ENCODE measurements around the gene RNF149. TPM values are rescaled to one million over a fixed set of nuclear protein-coding genes. Genes with fewer than 3 reads are reported as not detected.

Gene RNF149
- total RNA-seq, 1 donor from 2014 or later = 43.3 TPM

GRCh38 chr2:101299604-101300003 is 8.9 kb downstream of the RNF149 start:
- no peaks in the 10 kb centered on the region for H3K9me3 ChIP-seq (ENCODE audit: control insufficient read depth in 3 of 3, low read length in 3 of 3)
- no peak overlapping the region for H3K27ac ChIP-seq (ENCODE audit: low read depth, low read length)
- peaks cover 0 to 2% (median under 1%) of the 10 kb centered on the region in 3 donors for H3K36me3 ChIP-seq (ENCODE audit: control insufficient read depth in 3 of 3, insufficient read depth in 3 of 3, low read length in 3 of 3)
- no peaks in the 10 kb centered on the region for H3K27me3 ChIP-seq (ENCODE audit: control insufficient read depth in 3 of 3, insufficient read depth in 3 of 3, low read length in 3 of 3)
- peaks cover 21 to 34% (median 22%) of the 10 kb centered on the region in 3 donors for H3K4me1 ChIP-seq (ENCODE audit: control insufficient read depth in 3 of 3, insufficient read depth in 3 of 3, low read length in 3 of 3)
- no peak overlapping the region for H3K4me3 ChIP-seq (ENCODE audit: low read length in 3 of 3)
- peak overlapping the region in 1 of 3 donors; percentile 43 for H3K9ac ChIP-seq (ENCODE audit: low read depth in 1 of 3, low read length in 3 of 3)

GRCh38 chr2:101297383-101297782 is 11.1 kb downstream of the RNF149 start:
- H3K36me3 ChIP-seq (ENCODE audit: control insufficient read depth in 3 of 3, insufficient read depth in 3 of 3, low read length in 3 of 3) = peaks cover 0 to 5% (median 2%) of the 10 kb centered on the region in 3 donors
- no peak overlapping the region for H3K9ac ChIP-seq (ENCODE audit: low read depth in 1 of 3, low read length in 3 of 3)
- no peaks in the 10 kb centered on the region for H3K27me3 ChIP-seq (ENCODE audit: control insufficient read depth in 3 of 3, insufficient read depth in 3 of 3, low read length in 3 of 3)
- no peak overlapping the region for H3K4me3 ChIP-seq (ENCODE audit: low read length in 3 of 3)
- no peak overlapping the region for H3K27ac ChIP-seq (ENCODE audit: low read depth, low read length)
- peaks cover 16 to 26% (median 21%) of the 10 kb centered on the region in 3 donors for H3K4me1 ChIP-seq (ENCODE audit: control insufficient read depth in 3 of 3, insufficient read depth in 3 of 3, low read length in 3 of 3)
- H3K9me3 ChIP-seq (ENCODE audit: control insufficient read depth in 3 of 3, low read length in 3 of 3) = no peaks in the 10 kb centered on the region

GRCh38 chr2:101296371-101296770 is 12.1 kb downstream of the RNF149 start:
- Histone ChIP-seq H3K27me3 (ENCODE audit: control insufficient read depth in 3 of 3, insufficient read depth in 3 of 3, low read length in 3 of 3) (no peaks in the 10 kb centered on the region), H3K4me1 (ENCODE audit: control insufficient read depth in 3 of 3, insufficient read depth in 3 of 3, low read length in 3 of 3) (peaks cover 16 to 21% (median 21%) of the 10 kb centered on the region in 3 donors), H3K9ac (ENCODE audit: low read depth in 1 of 3, low read length in 3 of 3) (no peak overlapping the region)

GRCh38 chr2:101295895-101296294 is 12.6 kb downstream of the RNF149 start:
- no peaks in the 10 kb centered on the region for H3K27me3 ChIP-seq (ENCODE audit: control insufficient read depth in 3 of 3, insufficient read depth in 3 of 3, low read length in 3 of 3)
- H3K27ac ChIP-seq (ENCODE audit: low read depth, low read length) = no peak overlapping the region
- H3K4me3 ChIP-seq (ENCODE audit: low read length in 3 of 3) = no peak overlapping the region
- peaks cover 16 to 21% (median 19%) of the 10 kb centered on the region in 3 donors for H3K4me1 ChIP-seq (ENCODE audit: control insufficient read depth in 3 of 3, insufficient read depth in 3 of 3, low read length in 3 of 3)
- H3K36me3 ChIP-seq (ENCODE audit: control insufficient read depth in 3 of 3, insufficient read depth in 3 of 3, low read length in 3 of 3) = peaks cover 0 to 5% (median 5%) of the 10 kb centered on the region in 3 donors
- no peak overlapping the region for H3K9ac ChIP-seq (ENCODE audit: low read depth in 1 of 3, low read length in 3 of 3)
- no peaks in the 10 kb centered on the region for H3K9me3 ChIP-seq (ENCODE audit: control insufficient read depth in 3 of 3, low read length in 3 of 3)

More at GRCh38 chr2:101296371-101296770, 12.1 kb downstream of the RNF149 start:
- H3K4me3 ChIP-seq (ENCODE audit: low read length in 3 of 3) = no peak overlapping the region
- no peak overlapping the region for H3K27ac ChIP-seq (ENCODE audit: low read depth, low read length)
- H3K9me3 ChIP-seq (ENCODE audit: control insufficient read depth in 3 of 3, low read length in 3 of 3) = no peaks in the 10 kb centered on the region
- peaks cover 0 to 5% (median 5%) of the 10 kb centered on the region in 3 donors for H3K36me3 ChIP-seq (ENCODE audit: control insufficient read depth in 3 of 3, insufficient read depth in 3 of 3, low read length in 3 of 3)

- no peaks in the 10 kb centered on the region for H3K27me3 ChIP-seq (ENCODE audit: control insufficient read depth in 3 of 3, insufficient read depth in 3 of 3, low read length in 3 of 3)
- H3K4me1 ChIP-seq (ENCODE audit: control insufficient read depth in 3 of 3, insufficient read depth in 3 of 3, low read length in 3 of 3) = peaks cover 13 to 15% (median 14%) of the 10 kb centered on the region in 3 donors
- no peak overlapping the region for H3K9ac ChIP-seq (ENCODE audit: low read depth in 1 of 3, low read length in 3 of 3)
- H3K9me3 ChIP-seq (ENCODE audit: control insufficient read depth in 3 of 3, low read length in 3 of 3) = no peaks in the 10 kb centered on the region
- H3K36me3 ChIP-seq (ENCODE audit: control insufficient read depth in 3 of 3, insufficient read depth in 3 of 3, low read length in 3 of 3) = peaks cover 0 to 8% (median 5%) of the 10 kb centered on the region in 3 donors
- H3K4me3 ChIP-seq (ENCODE audit: low read length in 3 of 3) = no peak overlapping the region
- H3K27ac ChIP-seq (ENCODE audit: low read depth, low read length) = no peak overlapping the region
These were observed 13.6 kb downstream of the RNF149 start for GRCh38 chr2:101294861-101295260.

GRCh38 chr2:101293544-101293943 is 15.0 kb downstream of the RNF149 start:
- Histone ChIP-seq H3K9ac (ENCODE audit: low read depth in 1 of 3, low read length in 3 of 3) (no peak overlapping the region), H3K36me3 (ENCODE audit: control insufficient read depth in 3 of 3, insufficient read depth in 3 of 3, low read length in 3 of 3) (peaks cover under 1 to 10% (median 6%) of the 10 kb centered on the region in 3 donors), H3K4me3 (ENCODE audit: low read length in 3 of 3) (no peak overlapping the region), H3K4me1 (ENCODE audit: control insufficient read depth in 3 of 3, insufficient read depth in 3 of 3, low read length in 3 of 3) (peaks cover under 1 to 4% (median 2%) of the 10 kb centered on the region in 3 donors), H3K9me3 (ENCODE audit: control insufficient read depth in 3 of 3, low read length in 3 of 3) (no peaks in the 10 kb centered on the region), H3K27me3 (ENCODE audit: control insufficient read depth in 3 of 3, insufficient read depth in 3 of 3, low read length in 3 of 3) (no peaks in the 10 kb centered on the region), H3K27ac (ENCODE audit: low read depth, low read length) (no peak overlapping the region)

GRCh38 chr2:101291973-101292372 is 16.5 kb downstream of the RNF149 start:
- Histone ChIP-seq H3K9me3 (ENCODE audit: control insufficient read depth in 3 of 3, low read length in 3 of 3) (no peaks in the 10 kb centered on the region), H3K4me1 (ENCODE audit: control insufficient read depth in 3 of 3, insufficient read depth in 3 of 3, low read length in 3 of 3) (peaks cover 0 to 2% (median 0%) of the 10 kb centered on the region in 3 donors), H3K27me3 (ENCODE audit: control insufficient read depth in 3 of 3, insufficient read depth in 3 of 3, low read length in 3 of 3) (no peaks in the 10 kb centered on the region), H3K36me3 (ENCODE audit: control insufficient read depth in 3 of 3, insufficient read depth in 3 of 3, low read length in 3 of 3) (peaks cover 10 to 19% (median 18%) of the 10 kb centered on the region in 3 donors), H3K27ac (ENCODE audit: low read depth, low read length) (no peak overlapping the region), H3K9ac (ENCODE audit: low read depth in 1 of 3, low read length in 3 of 3) (no peak overlapping the region), H3K4me3 (ENCODE audit: low read length in 3 of 3) (no peak overlapping the region)

GRCh38 chr2:101290711-101291110 is 17.8 kb downstream of the RNF149 start:
- Histone ChIP-seq H3K27me3 (ENCODE audit: control insufficient read depth in 3 of 3, insufficient read depth in 3 of 3, low read length in 3 of 3) (no peaks in the 10 kb centered on the region), H3K9ac (ENCODE audit: low read depth in 1 of 3, low read length in 3 of 3) (no peak overlapping the region), H3K4me1 (ENCODE audit: control insufficient read depth in 3 of 3, insufficient read depth in 3 of 3, low read length in 3 of 3) (peaks cover 0 to under 1% (median 0%) of the 10 kb centered on the region in 3 donors), H3K36me3 (ENCODE audit: control insufficient read depth in 3 of 3, insufficient read depth in 3 of 3, low read length in 3 of 3) (peaks cover 14 to 31% (median 26%) of the 10 kb centered on the region in 3 donors), H3K9me3 (ENCODE audit: control insufficient read depth in 3 of 3, low read length in 3 of 3) (no peaks in the 10 kb centered on the region), H3K4me3 (ENCODE audit: low read length in 3 of 3) (no peak overlapping the region), H3K27ac (ENCODE audit: low read depth, low read length) (no peak overlapping the region)

- H3K4me1 ChIP-seq (ENCODE audit: control insufficient read depth in 3 of 3, insufficient read depth in 3 of 3, low read length in 3 of 3) = peaks cover 0 to 3% (median 0%) of the 10 kb centered on the region in 3 donors
- H3K27ac ChIP-seq (ENCODE audit: low read depth, low read length) = no peak overlapping the region
- no peaks in the 10 kb centered on the region for H3K9me3 ChIP-seq (ENCODE audit: control insufficient read depth in 3 of 3, low read length in 3 of 3)
- H3K27me3 ChIP-seq (ENCODE audit: control insufficient read depth in 3 of 3, insufficient read depth in 3 of 3, low read length in 3 of 3) = no peaks in the 10 kb centered on the region
- peaks cover 25 to 47% (median 46%) of the 10 kb centered on the region in 3 donors for H3K36me3 ChIP-seq (ENCODE audit: control insufficient read depth in 3 of 3, insufficient read depth in 3 of 3, low read length in 3 of 3)
- H3K4me3 ChIP-seq (ENCODE audit: low read length in 3 of 3) = no peak overlapping the region
- no peak overlapping the region for H3K9ac ChIP-seq (ENCODE audit: low read depth in 1 of 3, low read length in 3 of 3)
These were observed 21.2 kb downstream of the RNF149 start for GRCh38 chr2:101287303-101287702.

GRCh38 chr2:101286684-101287083 is 21.8 kb downstream of the RNF149 start:
- Histone ChIP-seq H3K36me3 (ENCODE audit: control insufficient read depth in 3 of 3, insufficient read depth in 3 of 3, low read length in 3 of 3) (peaks cover 29 to 53% (median 49%) of the 10 kb centered on the region in 3 donors), H3K27me3 (ENCODE audit: control insufficient read depth in 3 of 3, insufficient read depth in 3 of 3, low read length in 3 of 3) (no peaks in the 10 kb centered on the region), H3K4me1 (ENCODE audit: control insufficient read depth in 3 of 3, insufficient read depth in 3 of 3, low read length in 3 of 3) (peaks cover 0 to 3% (median 0%) of the 10 kb centered on the region in 3 donors), H3K9ac (ENCODE audit: low read depth in 1 of 3, low read length in 3 of 3) (no peak overlapping the region), H3K9me3 (ENCODE audit: control insufficient read depth in 3 of 3, low read length in 3 of 3) (no peaks in the 10 kb centered on the region), H3K27ac (ENCODE audit: low read depth, low read length) (no peak overlapping the region), H3K4me3 (ENCODE audit: low read length in 3 of 3) (no peak overlapping the region)

Measured in skeletal muscle tissue (tissue), 4 donors.